WI38 (cell line): ENCODE data around the gene NR2F1-AS1.

Experiments used
- H3K4me3 ChIP-seq: 2 replicates; pipeline ENCODE4 v1.5.1; 2011; ENCODE audit warnings: low read depth, mild to moderate bottlenecking, control low read depth, low read length
- CTCF ChIP-seq: IDR thresholded peaks from 2 replicates; pipeline ENCODE4 v1.5.1; 2012; ENCODE audit warnings: low read depth, mild to moderate bottlenecking, control low read depth, low read length

Gene NR2F1-AS1

GRCh38 chr5:93598091-93599000 is 17.3 kb upstream of the NR2F1-AS1 start:
- no peak for TF ChIP-seq CTCF
- H3K4me3 ChIP-seq: peak overlapping the region; percentile 45

GRCh38 chr5:93596676-93597490 is 15.9 kb upstream of the NR2F1-AS1 start:
- H3K4me3 ChIP-seq: no peak overlapping the region
- no peak for TF ChIP-seq CTCF

GRCh38 chr5:93596310-93596675 is 15.3 kb upstream of the NR2F1-AS1 start:
- TF ChIP-seq CTCF: no peak

GRCh38 chr5:93595420-93596147 is 14.6 kb upstream of the NR2F1-AS1 start:
- TF ChIP-seq CTCF: no peak
- no peak overlapping the region for H3K4me3 ChIP-seq

More at GRCh38 chr5:93596310-93596675, 15.3 kb upstream of the NR2F1-AS1 start:
- no peak overlapping the region for H3K4me3 ChIP-seq

GRCh38 chr5:93594591-93595419 is 13.8 kb upstream of the NR2F1-AS1 start:
- H3K4me3 ChIP-seq: no peak overlapping the region

More at GRCh38 chr5:93594591-93595419, 13.8 kb upstream of the NR2F1-AS1 start:
- 0 out of 2 replicates have a peak, but pooled peaks have one; percentile 2 for TF ChIP-seq CTCF
